ENCODE measurements around the gene HOATZ.

HOATZ gene

DNA sequence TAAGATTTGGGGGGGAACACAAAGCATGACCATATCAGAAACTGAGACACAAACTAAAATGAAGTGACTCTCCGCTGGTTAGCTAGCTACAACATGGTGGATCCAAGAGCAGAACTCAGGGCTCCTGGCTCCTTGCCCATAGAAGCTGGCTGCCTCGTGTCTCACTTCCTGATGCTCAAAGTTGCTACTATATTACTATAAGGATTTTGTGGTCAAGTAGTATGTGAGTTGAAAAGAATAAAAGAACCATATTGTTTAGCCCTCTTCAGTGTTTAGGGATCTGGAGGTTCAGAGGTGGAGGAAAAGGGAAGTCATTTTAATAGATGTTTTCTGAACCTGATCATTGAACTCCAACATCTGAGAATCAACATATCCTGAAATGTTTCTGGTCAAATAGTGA is 70.8 kb downstream of the HOATZ start:
- no peak for DNase-seq

- DNase-seq: no peak
Measured at GRCh38 chr11:111586388-111586831, 71.8 kb downstream of the HOATZ start.
